ENCODE results near the gene RAB3B. TPM values are rescaled to one million over a fixed set of nuclear protein-coding genes. Genes with fewer than 3 reads are reported as not detected.
"Not testable (repeated sequence)": the region's sequence is repeated elsewhere in the genome, so short reads cannot be mapped to it uniquely, and the experiment has no call there.

Gene RAB3B
- total and polyA plus RNA-seq, 2 donors = 0.07 to 0.24 TPM

GRCh38 chr1:51877434-51878307 lies 112.8 kb downstream of the RAB3B start:
- DNase-seq (ENCODE audit: low read depth in 6 of 9, low spot score in 9 of 9) = peak in 5 of 9 donors; percentile 11 to 38 (median 22)
- H3K36me3 ChIP-seq (ENCODE audit: control insufficient read depth in 2 of 2, insufficient read depth in 2 of 2, low read length in 1 of 2) = peaks cover 0 to 4% of the 10 kb centered on the region in 2 donors
- H3K4me1 ChIP-seq (ENCODE audit: control insufficient read depth in 2 of 2, insufficient read depth in 2 of 2, low read length in 2 of 2) = peaks cover 16 to 21% of the 10 kb centered on the region in 2 donors

DNA sequence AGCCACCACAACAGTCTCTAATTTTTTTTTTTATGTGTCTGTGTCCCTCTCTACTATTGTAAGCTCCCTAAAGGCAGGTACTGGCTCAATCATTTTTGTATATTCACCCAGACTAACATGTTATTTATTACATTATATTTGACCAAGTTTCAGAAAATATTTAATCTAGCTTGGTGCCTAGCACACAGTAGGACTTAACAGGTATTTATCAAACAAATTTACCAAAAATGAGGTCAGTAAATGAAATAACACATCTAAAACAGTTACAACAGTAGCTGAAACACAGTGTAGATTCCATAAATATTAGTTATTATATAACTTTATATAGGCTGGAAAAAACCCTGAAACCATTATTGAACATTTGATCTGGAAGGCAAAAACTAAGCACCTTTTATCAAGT lies 114.7 kb downstream of the RAB3B start:
- Histone ChIP-seq H3K9me3 (ENCODE audit: control insufficient read depth in 2 of 2, insufficient read depth in 1 of 2, low read length in 1 of 2) (no peaks in the 10 kb centered on the region), H3K4me3 (ENCODE audit: low read length in 2 of 2) (no peak overlapping the region), H3K36me3 (ENCODE audit: control insufficient read depth in 2 of 2, insufficient read depth in 2 of 2, low read length in 1 of 2) (peaks cover 0 to 4% of the 10 kb centered on the region in 2 donors), H3K27me3 (ENCODE audit: control insufficient read depth in 2 of 2, insufficient read depth in 1 of 2, low read length in 1 of 2) (no peaks in the 10 kb centered on the region), H3K27ac (ENCODE audit: low read depth in 1 of 2, low read length in 1 of 2) (no peak overlapping the region), H3K4me1 (ENCODE audit: control insufficient read depth in 2 of 2, insufficient read depth in 2 of 2, low read length in 2 of 2) (peaks cover 16 to 21% of the 10 kb centered on the region in 2 donors)
- DNase-seq (ENCODE audit: low read depth in 6 of 9, low spot score in 9 of 9) = no peak

More at GRCh38 chr1:51877434-51878307, 112.8 kb downstream of the RAB3B start:
- Histone ChIP-seq H3K9me3 (ENCODE audit: control insufficient read depth in 2 of 2, insufficient read depth in 1 of 2, low read length in 1 of 2) (no peaks in the 10 kb centered on the region), H3K27ac (ENCODE audit: low read depth in 1 of 2, low read length in 1 of 2) (peak overlapping the region; percentile 88 to 97), H3K27me3 (ENCODE audit: control insufficient read depth in 2 of 2, insufficient read depth in 1 of 2, low read length in 1 of 2) (no peaks in the 10 kb centered on the region), H3K4me3 (ENCODE audit: low read length in 2 of 2) (peak overlapping the region; percentile 70 to 74)
- WGBS = 16% methylated on average over 21 of the region's 21 CpGs

GRCh38 chr1:51875291-51875772 lies 115.2 kb downstream of the RAB3B start:
- Histone ChIP-seq H3K4me3 (ENCODE audit: low read length in 2 of 2) (no peak overlapping the region), H3K36me3 (ENCODE audit: control insufficient read depth in 2 of 2, insufficient read depth in 2 of 2, low read length in 1 of 2) (peaks cover 0 to 4% of the 10 kb centered on the region in 2 donors), H3K4me1 (ENCODE audit: control insufficient read depth in 2 of 2, insufficient read depth in 2 of 2, low read length in 2 of 2) (peaks cover 16 to 21% of the 10 kb centered on the region in 2 donors), H3K9me3 (ENCODE audit: control insufficient read depth in 2 of 2, insufficient read depth in 1 of 2, low read length in 1 of 2) (no peaks in the 10 kb centered on the region), H3K27me3 (ENCODE audit: control insufficient read depth in 2 of 2, insufficient read depth in 1 of 2, low read length in 1 of 2) (no peaks in the 10 kb centered on the region), H3K27ac (ENCODE audit: low read depth in 1 of 2, low read length in 1 of 2) (no peak overlapping the region)
- no peak for DNase-seq (ENCODE audit: low read depth in 6 of 9, low spot score in 9 of 9)
- WGBS = 68% methylated on average over 6 of the region's 6 CpGs

DNA sequence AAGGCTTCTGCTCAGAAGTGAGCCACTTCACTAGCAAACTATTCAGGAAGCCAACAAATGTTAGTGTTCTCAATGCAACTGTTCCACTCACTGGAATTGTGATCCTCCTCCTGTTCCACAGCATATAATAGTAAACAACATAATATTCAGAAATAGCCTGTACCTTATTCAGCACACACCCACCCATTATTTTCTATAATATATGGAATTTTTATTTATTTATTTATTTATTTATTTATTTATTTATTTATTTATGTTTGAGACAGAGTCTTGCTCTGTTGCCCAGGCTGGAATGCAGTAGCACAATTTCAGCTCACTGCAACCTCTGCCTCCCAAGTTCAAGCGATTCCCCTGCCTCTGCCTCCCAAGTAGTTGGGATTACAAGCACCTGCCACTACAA lies 117.2 kb downstream of the RAB3B start:
- not testable (repeated sequence) for DNase-seq (ENCODE audit: low read depth in 6 of 9, low spot score in 9 of 9); H3K36me3 ChIP-seq (ENCODE audit: control insufficient read depth in 2 of 2, insufficient read depth in 2 of 2, low read length in 1 of 2); H3K9me3 ChIP-seq (ENCODE audit: control insufficient read depth in 2 of 2, insufficient read depth in 1 of 2, low read length in 1 of 2); H3K27ac ChIP-seq (ENCODE audit: low read depth in 1 of 2, low read length in 1 of 2); H3K27me3 ChIP-seq (ENCODE audit: control insufficient read depth in 2 of 2, insufficient read depth in 1 of 2, low read length in 1 of 2); H3K4me3 ChIP-seq (ENCODE audit: low read length in 2 of 2)
- WGBS = 100% methylated on average over 1 of the region's 1 CpG
- H3K4me1 ChIP-seq (ENCODE audit: control insufficient read depth in 2 of 2, insufficient read depth in 2 of 2, low read length in 2 of 2) = peaks cover 11 to 13% of the 10 kb centered on the region in 2 donors

- H3K9me3 ChIP-seq (ENCODE audit: control insufficient read depth in 2 of 2, insufficient read depth in 1 of 2, low read length in 1 of 2) = no peaks in the 10 kb centered on the region
- H3K27ac ChIP-seq (ENCODE audit: low read depth in 1 of 2, low read length in 1 of 2) = no peak overlapping the region
- 97% methylated on average over 6 of the region's 6 CpGs for WGBS
- H3K36me3 ChIP-seq (ENCODE audit: control insufficient read depth in 2 of 2, insufficient read depth in 2 of 2, low read length in 1 of 2) = peaks cover 3 to 4% of the 10 kb centered on the region in 2 donors
- no peaks in the 10 kb centered on the region for H3K27me3 ChIP-seq (ENCODE audit: control insufficient read depth in 2 of 2, insufficient read depth in 1 of 2, low read length in 1 of 2)
- H3K4me3 ChIP-seq (ENCODE audit: low read length in 2 of 2) = no peak overlapping the region
- H3K4me1 ChIP-seq (ENCODE audit: control insufficient read depth in 2 of 2, insufficient read depth in 2 of 2, low read length in 2 of 2) = peaks cover 2 to 3% of the 10 kb centered on the region in 2 donors
- no peak for DNase-seq (ENCODE audit: low read depth in 6 of 9, low spot score in 9 of 9)
These were observed 119.0 kb downstream of the RAB3B start for GRCh38 chr1:51871351-51871975.

DNA sequence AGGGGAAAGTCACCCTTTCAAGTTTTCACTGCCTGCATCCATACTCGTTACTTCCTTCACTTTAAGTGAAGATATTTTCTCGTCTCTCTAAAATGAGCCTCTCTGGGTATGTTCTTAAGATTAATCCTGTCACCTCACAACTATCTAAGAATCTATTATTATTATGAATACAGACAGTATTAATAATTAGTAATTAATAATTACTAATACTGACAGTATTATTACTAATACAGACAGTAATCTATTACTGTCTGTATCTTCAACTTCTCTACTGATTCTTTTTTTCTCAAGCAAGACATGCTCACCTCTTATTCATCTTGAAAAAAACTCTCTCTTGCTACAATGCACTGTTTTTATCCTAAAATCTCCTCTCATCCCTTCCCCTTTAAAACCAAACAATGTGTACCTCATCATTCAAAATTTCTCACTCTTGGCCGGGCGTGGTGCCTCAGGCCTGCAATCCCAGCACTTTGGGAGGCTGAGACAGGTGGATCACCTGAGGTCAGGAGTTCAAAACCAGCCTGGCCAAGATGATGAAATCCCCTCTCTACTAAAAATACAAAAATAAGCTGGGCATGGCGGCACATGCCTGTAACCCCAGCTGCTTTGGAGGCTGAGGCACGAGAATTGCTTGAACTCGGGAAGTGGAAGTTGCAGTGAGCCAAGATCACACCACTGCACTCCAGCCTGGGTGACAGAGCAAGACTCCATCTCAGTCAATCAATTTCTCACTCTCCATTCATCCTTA lies 119.7 kb downstream of the RAB3B start:
- H3K9me3 ChIP-seq (ENCODE audit: control insufficient read depth in 2 of 2, insufficient read depth in 1 of 2, low read length in 1 of 2) = no peaks in the 10 kb centered on the region
- no peak overlapping the region for H3K27ac ChIP-seq (ENCODE audit: low read depth in 1 of 2, low read length in 1 of 2)
- no peak overlapping the region for H3K4me3 ChIP-seq (ENCODE audit: low read length in 2 of 2)
- H3K4me1 ChIP-seq (ENCODE audit: control insufficient read depth in 2 of 2, insufficient read depth in 2 of 2, low read length in 2 of 2) = peaks cover 0 to 3% of the 10 kb centered on the region in 2 donors
- H3K36me3 ChIP-seq (ENCODE audit: control insufficient read depth in 2 of 2, insufficient read depth in 2 of 2, low read length in 1 of 2) = peaks cover 3 to 4% of the 10 kb centered on the region in 2 donors
- 98% methylated on average over 7 of the region's 7 CpGs for WGBS
- no peaks in the 10 kb centered on the region for H3K27me3 ChIP-seq (ENCODE audit: control insufficient read depth in 2 of 2, insufficient read depth in 1 of 2, low read length in 1 of 2)
- no peak for DNase-seq (ENCODE audit: low read depth in 6 of 9, low spot score in 9 of 9)

DNA sequence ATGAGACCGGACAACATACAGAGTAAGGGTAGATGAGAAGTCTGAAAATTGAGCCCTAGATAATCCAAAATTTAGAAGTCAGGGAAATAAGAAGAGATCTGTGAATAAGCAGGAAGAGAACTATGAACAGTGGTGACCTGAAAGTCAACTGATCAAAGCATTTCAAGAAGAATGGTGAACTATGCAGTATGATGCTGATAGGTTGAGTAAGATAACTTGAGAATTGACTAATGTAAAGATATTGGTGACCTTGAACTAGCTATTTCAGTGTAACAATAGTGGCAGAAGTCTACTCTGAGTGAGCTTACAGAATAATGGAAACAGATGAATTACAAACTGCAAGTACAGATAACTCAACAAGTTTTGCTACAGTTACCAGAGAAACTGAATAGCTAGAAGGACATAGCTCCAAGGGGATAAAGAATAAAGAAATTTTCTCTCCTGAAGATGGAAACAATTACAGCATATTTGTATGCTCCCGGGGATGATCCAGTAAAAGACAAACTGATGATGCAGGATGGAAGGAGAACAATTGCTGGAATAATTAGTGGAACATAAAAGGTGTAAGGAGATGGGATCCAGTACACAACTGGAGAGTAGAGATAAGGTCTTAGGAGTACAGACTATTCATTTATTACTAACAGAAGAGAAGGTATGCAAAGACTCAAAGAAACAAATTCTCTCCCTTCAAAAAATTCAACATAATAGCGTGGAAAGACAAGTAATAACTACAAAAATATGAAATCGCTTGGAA lies 122.8 kb downstream of the RAB3B start:
- 98% methylated on average over 4 of the region's 4 CpGs for WGBS
- Histone ChIP-seq H3K36me3 (ENCODE audit: control insufficient read depth in 2 of 2, insufficient read depth in 2 of 2, low read length in 1 of 2) (peaks cover 0 to 3% of the 10 kb centered on the region in 2 donors), H3K27me3 (ENCODE audit: control insufficient read depth in 2 of 2, insufficient read depth in 1 of 2, low read length in 1 of 2) (no peaks in the 10 kb centered on the region), H3K9me3 (ENCODE audit: control insufficient read depth in 2 of 2, insufficient read depth in 1 of 2, low read length in 1 of 2) (no peaks in the 10 kb centered on the region), H3K4me1 (ENCODE audit: control insufficient read depth in 2 of 2, insufficient read depth in 2 of 2, low read length in 2 of 2) (no peaks in the 10 kb centered on the region), H3K27ac (ENCODE audit: low read depth in 1 of 2, low read length in 1 of 2) (no peak overlapping the region), H3K4me3 (ENCODE audit: low read length in 2 of 2) (no peak overlapping the region)
- no peak for DNase-seq (ENCODE audit: low read depth in 6 of 9, low spot score in 9 of 9)

GRCh38 chr1:51863384-51863783 lies 127.1 kb downstream of the RAB3B start:
- no peak overlapping the region for H3K27ac ChIP-seq (ENCODE audit: low read depth in 1 of 2, low read length in 1 of 2)
- no peaks in the 10 kb centered on the region for H3K4me1 ChIP-seq (ENCODE audit: control insufficient read depth in 2 of 2, insufficient read depth in 2 of 2, low read length in 2 of 2)
- H3K9me3 ChIP-seq (ENCODE audit: control insufficient read depth in 2 of 2, insufficient read depth in 1 of 2, low read length in 1 of 2) = no peaks in the 10 kb centered on the region
- no peaks in the 10 kb centered on the region for H3K27me3 ChIP-seq (ENCODE audit: control insufficient read depth in 2 of 2, insufficient read depth in 1 of 2, low read length in 1 of 2)
- DNase-seq (ENCODE audit: low read depth in 6 of 9, low spot score in 9 of 9) = peak in 1 of 9 donors; percentile 9
- WGBS = 83% methylated on average over 2 of the region's 2 CpGs
- H3K4me3 ChIP-seq (ENCODE audit: low read length in 2 of 2) = no peak overlapping the region
- no peaks in the 10 kb centered on the region for H3K36me3 ChIP-seq (ENCODE audit: control insufficient read depth in 2 of 2, insufficient read depth in 2 of 2, low read length in 1 of 2)

Data from thymus (tissue), 11 donors.